CD4-positive, alpha-beta memory T cell (primary cell): Measurements from ENCODE around the gene AHI1. TPM values are rescaled to one million over a fixed set of nuclear protein-coding genes. Genes with fewer than 3 reads are reported as not detected.

Source experiments
- CTCF ChIA-PET: fragments of 350-600 bp; sonication (Branson Sonifier 250); formaldehyde crosslinking; loops from one replicate; lab custom pipeline; 2021; ENCODE audit warnings: inconsistent platforms; ENCODE audit not compliant: partially characterized antibody; lab: Charles Lee
- POLR2A ChIA-PET: fragments of 350-600 bp; sonication (Branson Sonifier 250); formaldehyde crosslinking; loops from one replicate; lab custom pipeline; 2021; ENCODE audit not compliant: partially characterized antibody; lab: Charles Lee
- DNase-seq, 5 donors: peaks; one replicate each; pipeline versions ENCODE4 v3.0.0 to v3.0.0-alpha.2; 2020 to 2022; ENCODE audit warnings: mixed read lengths in 1 of 5
- H3K27ac ChIP-seq: one replicate; pipeline ENCODE4 v1.7.0; 2013; ENCODE audit warnings: low read depth, low read length
- H3K27me3 ChIP-seq: 2 replicates; pipeline ENCODE4 v1.7.0; 2013; ENCODE audit warnings: mild to moderate bottlenecking, low read length, moderate library complexity; ENCODE audit not compliant: insufficient read depth
- H3K36me3 ChIP-seq: 2 replicates; pipeline ENCODE4 v1.7.0; 2013; ENCODE audit warnings: mild to moderate bottlenecking, low read length, moderate library complexity; ENCODE audit not compliant: insufficient read depth
- H3K4me1 ChIP-seq: 2 replicates; pipeline ENCODE4 v1.7.0; 2013; ENCODE audit warnings: mild to moderate bottlenecking, low read length, moderate library complexity; ENCODE audit not compliant: insufficient read depth
- H3K4me3 ChIP-seq, 2 donors: one replicate each; pipeline ENCODE4 v1.7.0; 2013; ENCODE audit warnings: low read length in 2 of 2, mild to moderate bottlenecking in 1 of 2
- H3K9me3 ChIP-seq, 2 donors: one replicate each; pipeline ENCODE4 v1.7.0; 2013; ENCODE audit warnings: low read length in 2 of 2, control low read depth in 1 of 2; ENCODE audit not compliant: control insufficient read depth in 1 of 2
- H3K27ac Mint-ChIP-seq, 7 donors: one replicate each; pipeline ENCODE4 v1.8.0; 2020 to 2021; ENCODE audit warnings: mixed read lengths in 7 of 7, mild to moderate bottlenecking in 6 of 7, inconsistent platforms in 3 of 7, moderate library complexity in 3 of 7
- H3K27me3 Mint-ChIP-seq, 2 donors: one replicate each; pipeline ENCODE4 v1.8.0; 2020 to 2021; ENCODE audit warnings: mixed read lengths in 2 of 2
- H3K36me3 Mint-ChIP-seq, 2 donors: one replicate each; pipeline ENCODE4 v1.8.0; 2020 to 2021; ENCODE audit warnings: mixed read lengths in 2 of 2, inconsistent platforms in 1 of 2, mild to moderate bottlenecking in 1 of 2
- H3K4me1 Mint-ChIP-seq, 4 donors: one replicate each; pipeline ENCODE4 v1.8.0; 2020 to 2021; ENCODE audit warnings: mixed read lengths in 4 of 4, mild to moderate bottlenecking in 1 of 4
- H3K4me3 Mint-ChIP-seq, 8 donors: one replicate each; pipeline ENCODE4 v1.8.0; 2020 to 2021; ENCODE audit warnings: mixed read lengths in 8 of 8, mild to moderate bottlenecking in 7 of 8, moderate library complexity in 6 of 8, inconsistent platforms in 3 of 8
- H3K9me3 Mint-ChIP-seq, 8 donors: one replicate each; pipeline ENCODE4 v1.8.0; 2020 to 2021; ENCODE audit warnings: mixed read lengths in 8 of 8, mild to moderate bottlenecking in 5 of 8, inconsistent platforms in 3 of 8, moderate library complexity in 1 of 8
- intact Hi-C: fragments of 100-400 bp; cut with micrococcal nuclease; formaldehyde crosslinking; loops from one replicate; pipeline ENCODE4 v1.15.1; 2023
- polyA plus RNA-seq, 2 donors: library from polyadenylated mRNA; unstranded; fragments of 300-500 nt; fragmentation: Illumina TruSeq; gene quantifications; one replicate each; pipeline ENCODE4 v1.2.3, GENCODE V29; 2021
- total RNA-seq, 2 experiments: library from RNA; stranded (reverse); gene quantifications; one replicate each; pipeline ENCODE4 v1.2.3, GENCODE V29; 2021

AHI1 gene
- total and polyA plus RNA-seq, 4 experiments from 2014 or later, result 0.59 to 12.8 (median 9.2) TPM

- no peak for DNase-seq
- H3K27ac ChIP-seq, result no peak overlapping the region
- no peak overlapping the region for H3K4me3 Mint-ChIP-seq
- H3K4me1 Mint-ChIP-seq, result no peaks in the 10 kb centered on the region
- ChIA-PET POLR2A (no interaction called here), CTCF (interaction anchor here (0.8 kb wide), 1 partner anchor 13 kb away, joined by 3 read pairs; no protein-coding TSS in a partner anchor)
- no peak overlapping the region for H3K4me3 ChIP-seq
- H3K36me3 Mint-ChIP-seq, result peaks cover 0 to 10% of the 10 kb centered on the region in 2 donors
- H3K36me3 ChIP-seq, result no peaks in the 10 kb centered on the region
- no peaks in the 10 kb centered on the region for H3K4me1 ChIP-seq
- intact Hi-C loops, result no loop called here
- H3K27me3 Mint-ChIP-seq, result no peaks in the 10 kb centered on the region
- H3K27me3 ChIP-seq, result no peaks in the 10 kb centered on the region
- no peaks in the 10 kb centered on the region for H3K9me3 ChIP-seq
- no peaks in the 10 kb centered on the region for H3K9me3 Mint-ChIP-seq
- no peak overlapping the region for H3K27ac Mint-ChIP-seq
Observed at GRCh38 chr6:135397172-135397952, 100.2 kb downstream of the AHI1 start.

- Histone ChIP-seq H3K4me3 (no peak overlapping the region), H3K4me1 (no peaks in the 10 kb centered on the region), H3K27ac (no peak overlapping the region), H3K27me3 (no peaks in the 10 kb centered on the region), H3K9me3 (no peaks in the 10 kb centered on the region), H3K36me3 (no peaks in the 10 kb centered on the region)
- DNase-seq, result no peak
- intact Hi-C loops, result no loop called here
- ChIA-PET CTCF (interaction anchor here (1.9 kb wide), 1 partner anchor 56 kb away, joined by 4 read pairs; no protein-coding TSS in a partner anchor), POLR2A (no interaction called here)
- Mint-ChIP-seq H3K36me3 (peaks cover 0 to 4% of the 10 kb centered on the region in 2 donors), H3K4me1 (no peaks in the 10 kb centered on the region), H3K4me3 (no peak overlapping the region), H3K9me3 (no peaks in the 10 kb centered on the region), H3K27ac (no peak overlapping the region), H3K27me3 (no peaks in the 10 kb centered on the region)
Observed at GRCh38 chr6:135395136-135395535, 102.4 kb downstream of the AHI1 start.

DNA sequence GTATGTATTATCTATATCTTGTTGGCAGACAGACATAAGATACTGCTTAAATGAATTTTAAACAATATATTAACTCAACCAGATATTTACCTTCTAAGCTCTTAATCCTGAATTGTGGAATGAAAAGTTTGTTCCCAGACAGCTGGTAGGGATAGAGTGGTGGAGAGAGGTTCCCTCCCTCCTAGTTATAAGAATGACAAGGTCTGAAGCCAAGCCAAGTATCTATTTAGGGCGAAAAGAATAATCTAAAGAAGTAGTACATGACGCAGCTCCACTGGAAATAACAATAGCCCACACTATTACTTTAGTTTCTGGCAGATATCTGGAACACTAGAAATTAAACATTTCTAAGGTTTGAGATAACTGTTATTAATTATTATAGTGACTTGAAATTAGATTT is 104.3 kb downstream of the AHI1 start:
- POLR2A ChIA-PET, result no interaction called here
- no peak for DNase-seq
- Histone ChIP-seq H3K9me3 (no peaks in the 10 kb centered on the region), H3K4me3 (no peak overlapping the region), H3K27ac (no peak overlapping the region), H3K36me3 (no peaks in the 10 kb centered on the region), H3K4me1 (no peaks in the 10 kb centered on the region), H3K27me3 (no peaks in the 10 kb centered on the region)
- Mint-ChIP-seq H3K4me1 (no peaks in the 10 kb centered on the region), H3K4me3 (no peak overlapping the region), H3K27ac (no peak overlapping the region), H3K9me3 (no peaks in the 10 kb centered on the region), H3K27me3 (no peaks in the 10 kb centered on the region), H3K36me3 (peaks cover 0 to 4% of the 10 kb centered on the region in 2 donors)
- intact Hi-C loops, result no loop called here
- CTCF ChIA-PET, result interaction anchor here (1.9 kb wide), 1 partner anchor 58 kb away, joined by 4 read pairs; no protein-coding TSS in a partner anchor

DNA sequence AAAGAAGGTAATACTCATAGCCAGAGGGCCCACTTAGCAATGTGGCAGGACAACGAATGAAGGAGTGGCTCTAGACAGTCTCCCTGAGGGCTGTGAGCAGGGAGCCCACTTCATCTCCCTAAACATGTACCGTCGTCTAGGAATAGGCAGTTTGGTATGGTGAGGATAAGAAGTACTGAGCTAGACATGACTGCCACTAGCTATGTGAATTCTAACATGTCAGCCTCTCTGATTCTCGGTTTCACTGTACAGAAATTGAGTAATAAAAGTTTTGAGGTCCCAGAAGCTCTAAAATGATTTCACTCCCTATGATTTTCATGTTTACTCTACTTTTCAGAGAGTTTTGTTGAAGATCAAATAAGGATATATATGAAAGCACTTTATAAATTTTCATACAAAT is 107.1 kb downstream of the AHI1 start:
- Mint-ChIP-seq H3K27me3 (no peaks in the 10 kb centered on the region), H3K4me3 (no peak overlapping the region), H3K27ac (no peak overlapping the region), H3K36me3 (peaks cover 0 to 4% of the 10 kb centered on the region in 2 donors), H3K9me3 (no peaks in the 10 kb centered on the region), H3K4me1 (no peaks in the 10 kb centered on the region)
- ChIA-PET CTCF (interaction anchor here (0.6 kb wide), 1 partner anchor 1010 kb away, joined by 3 read pairs; no protein-coding TSS in a partner anchor), POLR2A (no interaction called here)
- Histone ChIP-seq H3K9me3 (no peaks in the 10 kb centered on the region), H3K36me3 (no peaks in the 10 kb centered on the region), H3K27ac (no peak overlapping the region), H3K4me3 (no peak overlapping the region), H3K4me1 (no peaks in the 10 kb centered on the region), H3K27me3 (no peaks in the 10 kb centered on the region)
- intact Hi-C loops, result no loop called here
- no peak for DNase-seq

DNA sequence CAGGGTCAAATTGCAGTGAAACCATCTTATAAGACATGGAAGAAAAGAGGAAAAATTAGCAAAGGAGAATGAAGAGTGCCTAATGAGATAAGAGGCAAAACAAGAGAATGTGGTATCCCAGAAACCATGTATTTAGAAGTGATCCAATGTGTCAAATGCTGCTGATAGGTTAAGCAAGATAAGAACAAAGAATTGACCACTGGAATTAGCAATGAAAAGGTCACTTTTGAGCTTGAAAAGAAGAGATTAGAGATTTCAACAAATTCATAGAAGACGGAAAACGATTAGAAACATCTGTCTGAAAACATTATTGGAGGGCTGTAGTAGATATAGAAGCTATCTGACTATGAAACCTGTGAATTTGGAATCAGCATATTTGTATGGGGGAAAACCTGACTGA is 112.2 kb downstream of the AHI1 start:
- Mint-ChIP-seq H3K4me3 (no peak overlapping the region), H3K9me3 (no peaks in the 10 kb centered on the region), H3K4me1 (no peaks in the 10 kb centered on the region), H3K27me3 (no peaks in the 10 kb centered on the region), H3K27ac (no peak overlapping the region), H3K36me3 (peaks cover 0 to 4% of the 10 kb centered on the region in 2 donors)
- no peak overlapping the region for H3K4me3 ChIP-seq
- CTCF ChIA-PET, result interaction anchor here (0.5 to 1.0 kb wide), 2 partner anchors 38 to 96 kb away, joined by 3 read pairs; no protein-coding TSS in a partner anchor
- H3K9me3 ChIP-seq, result no peaks in the 10 kb centered on the region
- DNase-seq, result no peak
- no peak overlapping the region for H3K27ac ChIP-seq
- intact Hi-C loops, result no loop called here
- H3K27me3 ChIP-seq, result no peaks in the 10 kb centered on the region
- H3K4me1 ChIP-seq, result no peaks in the 10 kb centered on the region
- POLR2A ChIA-PET, result no interaction called here
- no peaks in the 10 kb centered on the region for H3K36me3 ChIP-seq

GRCh38 chr6:135383766-135384165 is 113.8 kb downstream of the AHI1 start:
- no peaks in the 10 kb centered on the region for H3K27me3 Mint-ChIP-seq
- intact Hi-C loops, result no loop called here
- H3K4me1 Mint-ChIP-seq, result no peaks in the 10 kb centered on the region
- H3K4me1 ChIP-seq, result no peaks in the 10 kb centered on the region
- H3K27ac Mint-ChIP-seq, result no peak overlapping the region
- H3K36me3 ChIP-seq, result no peaks in the 10 kb centered on the region
- no peak overlapping the region for H3K4me3 Mint-ChIP-seq
- no peaks in the 10 kb centered on the region for H3K9me3 ChIP-seq
- ChIA-PET POLR2A (no interaction called here), CTCF (no interaction called here)
- H3K36me3 Mint-ChIP-seq, result no peaks in the 10 kb centered on the region
- no peak overlapping the region for H3K4me3 ChIP-seq
- H3K9me3 Mint-ChIP-seq, result no peaks in the 10 kb centered on the region
- H3K27me3 ChIP-seq, result no peaks in the 10 kb centered on the region
- no peak for DNase-seq
- H3K27ac ChIP-seq, result no peak overlapping the region

GRCh38 chr6:135383301-135383700 is 114.2 kb downstream of the AHI1 start:
- no peaks in the 10 kb centered on the region for H3K4me1 Mint-ChIP-seq
- no peaks in the 10 kb centered on the region for H3K9me3 Mint-ChIP-seq
- no peak overlapping the region for H3K27ac ChIP-seq
- no peak overlapping the region for H3K27ac Mint-ChIP-seq
- no peak overlapping the region for H3K4me3 Mint-ChIP-seq
- no peaks in the 10 kb centered on the region for H3K36me3 Mint-ChIP-seq
- ChIA-PET POLR2A (no interaction called here), CTCF (no interaction called here)
- DNase-seq, result no peak
- no peaks in the 10 kb centered on the region for H3K27me3 Mint-ChIP-seq
- no peaks in the 10 kb centered on the region for H3K4me1 ChIP-seq
- H3K4me3 ChIP-seq, result no peak overlapping the region
- no peaks in the 10 kb centered on the region for H3K36me3 ChIP-seq
- H3K9me3 ChIP-seq, result no peaks in the 10 kb centered on the region
- H3K27me3 ChIP-seq, result no peaks in the 10 kb centered on the region
- intact Hi-C loops, result no loop called here
